GM19239 (cell line): Measurements from ENCODE around the gene PYHIN1.
"Not testable (repeated sequence)": the region's sequence is repeated elsewhere in the genome, so short reads cannot be mapped to it uniquely, and the experiment has no call there.

Experiments
- DNase-seq: peaks from one replicate; pipeline ENCODE4 v3.0.0; 2011; ENCODE audit warnings: low spot score; ENCODE audit not compliant: insufficient read length
- FAIRE-seq: peaks from 2 replicates; lab custom pipeline; 2011; peaks lifted over from hg19 to GRCh38; lab: Jason Lieb, UNC

PYHIN1 gene

DNA sequence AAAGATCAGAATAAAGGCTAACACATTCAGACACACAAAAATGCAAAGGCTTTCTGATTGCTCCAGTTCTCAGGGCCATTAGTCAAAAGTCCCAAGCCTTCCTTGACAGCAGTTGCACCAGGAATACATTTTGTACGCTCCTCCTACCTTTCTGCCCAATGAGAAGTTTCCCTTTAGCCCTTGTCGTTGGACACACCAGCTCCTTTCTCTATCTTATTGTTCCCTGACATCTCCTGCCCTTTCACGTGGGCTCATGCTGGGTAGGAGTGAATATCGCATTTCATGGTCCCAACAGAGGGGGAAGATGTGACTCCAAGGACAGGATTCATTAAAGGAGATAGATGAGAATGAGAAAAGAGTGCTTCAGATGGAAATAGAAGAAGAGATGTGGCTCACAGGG lies 44.9 kb downstream of the PYHIN1 start:
- FAIRE-seq, result no peak
- DNase-seq, result no peak

DNA sequence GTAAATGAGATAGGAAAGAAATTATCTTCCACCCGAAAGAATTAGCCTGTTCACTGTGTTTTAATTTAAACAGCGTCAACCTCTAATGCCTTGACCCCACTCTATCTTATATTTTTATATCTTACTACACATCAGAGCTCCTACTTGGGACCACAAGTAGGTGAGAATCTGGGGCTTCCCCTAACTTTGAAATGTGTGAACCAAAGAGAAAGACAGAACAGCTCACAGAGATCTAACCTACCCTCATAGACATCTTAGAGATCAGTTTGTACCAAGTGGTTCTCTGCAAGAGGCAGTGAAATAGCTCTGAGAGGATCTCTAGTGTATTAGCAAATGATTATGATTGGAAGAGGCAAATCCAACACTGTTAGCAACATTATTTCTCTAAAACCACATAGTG lies 47.4 kb downstream of the PYHIN1 start:
- DNase-seq (no peak), FAIRE-seq (no peak)

DNA sequence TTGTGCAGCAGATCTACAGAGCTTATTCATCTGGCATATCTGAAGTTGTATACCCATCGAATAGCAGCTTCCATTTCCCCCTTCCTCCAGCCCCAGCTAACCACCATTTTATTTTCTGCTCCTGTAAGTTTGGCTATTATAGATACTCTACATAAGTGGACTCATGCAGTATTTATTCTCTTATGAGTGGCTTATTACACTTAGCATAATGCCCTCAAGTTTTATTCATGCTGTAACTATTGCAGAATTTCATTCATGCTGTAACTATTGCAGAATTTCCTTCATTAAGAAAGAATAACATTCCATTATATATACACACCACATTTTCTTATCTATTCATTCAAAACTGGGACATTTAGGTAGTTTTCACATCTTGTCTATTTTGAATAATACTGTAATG lies 47.9 kb downstream of the PYHIN1 start:
- DNase-seq (no peak), FAIRE-seq (no peak)

GRCh38 chr1:158983235-158983634 lies 51.9 kb downstream of the PYHIN1 start:
- FAIRE-seq (no peak), DNase-seq (no peak)

- FAIRE-seq, result no peak
- no peak for DNase-seq
These were observed 53.0 kb downstream of the PYHIN1 start for GRCh38 chr1:158984386-158984785.

- DNase-seq (no peak), FAIRE-seq (no peak)
These were observed 58.1 kb downstream of the PYHIN1 start for GRCh38 chr1:158989424-158989823.

- no peak for DNase-seq
- no peak for FAIRE-seq
These were observed 61.5 kb downstream of the PYHIN1 start for GRCh38 chr1:158992787-158993312.

DNA sequence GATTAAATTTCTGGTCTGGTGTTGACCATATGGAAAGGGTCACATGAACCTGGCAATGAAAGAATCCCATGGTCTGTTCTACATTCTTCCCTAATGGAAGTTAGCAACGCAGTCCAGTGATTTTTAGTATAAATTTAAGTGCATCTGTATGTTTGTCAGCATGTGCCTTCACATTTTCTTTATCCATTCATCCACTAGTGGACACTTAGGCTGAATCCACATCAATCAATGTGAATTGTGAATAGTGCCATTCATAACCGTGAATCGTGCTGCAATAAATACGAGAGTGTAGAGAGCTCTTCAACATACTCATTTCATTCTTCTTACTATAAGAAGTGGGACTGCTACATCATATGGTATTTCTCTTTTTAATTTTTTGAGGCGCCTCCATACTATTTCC lies 65.6 kb downstream of the PYHIN1 start:
- DNase-seq, result no peak
- no peak for FAIRE-seq

GRCh38 chr1:158998037-158998780 lies 66.9 kb downstream of the PYHIN1 start:
- no peak for DNase-seq
- FAIRE-seq, result no peak

DNA sequence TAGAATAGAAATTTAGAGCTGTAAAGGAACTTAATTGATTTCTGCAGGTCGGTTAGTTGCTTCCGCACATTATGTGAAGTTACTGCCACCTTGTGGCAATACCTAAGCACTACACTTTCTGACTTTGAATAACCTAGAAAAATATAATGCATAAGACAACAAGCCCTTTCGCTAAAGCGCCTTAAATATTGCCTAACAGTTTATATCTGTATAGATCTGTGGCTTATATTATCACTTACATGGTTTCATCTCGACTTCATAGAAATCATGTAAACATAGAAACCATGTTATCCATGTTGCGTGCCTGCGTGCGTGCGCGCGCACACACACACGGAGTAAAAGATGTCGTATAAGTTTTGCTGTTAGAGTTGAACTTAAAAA lies 67.4 kb downstream of the PYHIN1 start:
- DNase-seq (no peak), FAIRE-seq (peak; percentile 97)

GRCh38 chr1:158999316-159000069 lies 68.1 kb downstream of the PYHIN1 start:
- FAIRE-seq (no peak), DNase-seq (no peak)

DNA sequence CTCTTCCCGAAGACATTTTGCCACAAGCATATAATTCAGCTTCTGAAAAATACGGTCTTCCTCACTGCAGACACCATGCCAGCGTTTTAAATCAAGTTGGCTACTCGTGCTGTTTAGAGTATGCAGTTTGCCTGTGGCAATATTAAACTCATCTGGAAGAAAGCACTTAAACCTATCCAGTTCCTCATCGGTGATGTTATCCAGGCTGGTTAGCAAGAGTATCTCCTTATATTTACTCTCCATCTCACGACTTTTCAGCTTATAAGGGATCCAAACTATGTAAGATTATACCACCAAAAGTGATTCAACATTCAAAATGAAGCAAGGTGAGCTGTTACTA lies 68.7 kb downstream of the PYHIN1 start:
- DNase-seq, result no peak
- no peak for FAIRE-seq

DNA sequence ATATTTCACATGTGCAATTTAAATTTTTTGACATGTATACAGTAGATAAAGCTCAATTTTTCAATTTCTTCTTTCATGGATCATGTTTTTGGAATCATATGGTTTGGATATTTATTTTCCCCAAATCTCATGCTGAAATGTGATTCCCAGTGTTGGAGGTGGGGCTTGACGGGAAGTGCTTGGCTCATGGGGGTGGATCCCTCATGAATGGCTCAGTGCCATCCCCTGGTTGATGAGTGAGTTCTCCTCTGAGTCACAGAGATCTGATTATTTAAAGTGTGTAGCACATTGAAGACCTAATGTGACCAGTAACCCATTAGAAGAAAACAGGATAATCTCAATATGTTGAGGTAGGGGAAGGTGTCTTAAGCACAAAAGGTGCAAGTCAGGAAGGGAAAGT lies 69.3 kb downstream of the PYHIN1 start:
- no peak for FAIRE-seq
- no peak for DNase-seq

DNA sequence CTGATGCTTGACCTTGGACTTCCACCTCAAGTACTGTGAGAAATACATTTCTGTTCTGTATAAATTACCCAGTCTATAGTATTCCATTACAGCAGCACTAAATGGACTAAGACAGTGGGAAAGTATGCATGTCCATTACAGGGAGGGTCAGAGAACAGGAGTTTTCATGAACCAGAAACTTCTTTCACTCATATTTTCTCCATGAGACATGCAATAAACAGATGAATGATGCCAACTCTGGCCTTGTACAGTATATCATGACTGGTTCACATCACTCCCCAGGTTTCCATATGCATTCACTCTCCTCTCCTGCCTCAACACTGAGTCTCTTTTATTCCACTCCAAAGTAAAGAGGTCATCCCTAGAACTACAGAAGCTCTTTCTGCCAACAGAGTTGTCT lies 73.8 kb downstream of the PYHIN1 start:
- FAIRE-seq, result no peak

DNA sequence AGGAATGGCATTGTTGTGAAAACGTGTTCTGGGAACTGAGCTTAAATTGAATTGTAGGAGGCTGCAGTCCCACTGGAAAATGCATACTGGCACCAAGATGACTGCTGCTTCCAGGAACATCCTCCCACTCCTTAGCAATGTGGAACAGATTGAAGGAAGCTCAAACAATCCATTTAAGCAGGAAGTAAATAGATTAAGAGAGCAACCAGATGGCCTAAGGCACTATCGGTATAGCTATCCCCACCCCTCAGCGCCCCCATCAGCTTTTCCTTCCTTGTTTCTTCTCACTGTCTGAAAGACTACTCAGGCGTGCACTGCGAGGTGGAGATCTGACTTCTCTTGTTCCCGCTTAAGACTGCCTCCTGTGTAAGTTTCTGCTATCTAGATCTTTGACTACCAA lies 74.3 kb downstream of the PYHIN1 start:
- DNase-seq, result no peak
- FAIRE-seq, result peak; percentile 86

More for the DNA sequence above, 73.8 kb downstream of the PYHIN1 start:
- no peak for DNase-seq

GRCh38 chr1:159006210-159006807 lies 75.0 kb downstream of the PYHIN1 start:
- not testable (repeated sequence) for DNase-seq, FAIRE-seq

- no peak for FAIRE-seq
- DNase-seq, result no peak
These were observed 76.4 kb downstream of the PYHIN1 start for GRCh38 chr1:159007726-159008125.

DNA sequence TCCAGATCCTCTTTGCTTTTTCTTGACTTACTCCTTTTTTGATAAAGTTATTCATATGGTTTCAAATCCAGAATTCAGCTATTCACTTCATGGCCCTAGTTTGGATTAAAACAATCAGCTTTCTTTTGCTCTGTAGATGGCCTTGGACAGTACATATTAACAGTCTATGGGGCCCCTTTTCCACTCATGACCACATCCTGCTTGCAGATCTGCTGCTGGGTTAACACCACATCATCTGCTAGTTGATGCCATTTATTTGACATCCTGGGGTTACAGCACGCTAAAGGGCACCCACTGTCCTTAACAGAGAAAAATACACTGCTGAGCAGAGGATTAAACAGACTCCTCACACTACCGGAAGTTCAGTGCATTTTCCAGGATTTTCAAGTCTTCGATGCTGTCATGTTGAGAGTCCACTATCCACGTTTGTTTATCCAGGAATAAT lies 77.4 kb downstream of the PYHIN1 start:
- FAIRE-seq (peak; percentile 100), DNase-seq (no peak)

DNA sequence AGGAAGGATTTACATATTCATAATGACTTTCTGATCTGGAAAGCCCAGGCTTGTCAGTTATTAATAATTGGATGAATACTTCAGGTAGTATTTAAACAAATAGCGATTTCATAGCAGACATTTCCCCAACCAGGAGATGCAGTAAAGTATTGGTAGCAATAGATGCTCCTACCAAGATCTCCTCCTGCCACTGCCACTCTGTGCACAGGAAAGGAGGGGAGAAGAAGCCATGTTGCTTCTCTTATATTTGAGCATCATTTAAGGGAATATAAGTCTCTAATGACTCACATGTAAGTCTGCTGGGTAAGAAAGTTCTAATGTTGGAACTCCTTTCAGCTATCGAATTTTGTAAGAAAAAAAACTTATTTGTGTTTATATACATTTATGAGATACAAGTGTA lies 77.9 kb downstream of the PYHIN1 start:
- FAIRE-seq, result no peak
- DNase-seq, result no peak

DNA sequence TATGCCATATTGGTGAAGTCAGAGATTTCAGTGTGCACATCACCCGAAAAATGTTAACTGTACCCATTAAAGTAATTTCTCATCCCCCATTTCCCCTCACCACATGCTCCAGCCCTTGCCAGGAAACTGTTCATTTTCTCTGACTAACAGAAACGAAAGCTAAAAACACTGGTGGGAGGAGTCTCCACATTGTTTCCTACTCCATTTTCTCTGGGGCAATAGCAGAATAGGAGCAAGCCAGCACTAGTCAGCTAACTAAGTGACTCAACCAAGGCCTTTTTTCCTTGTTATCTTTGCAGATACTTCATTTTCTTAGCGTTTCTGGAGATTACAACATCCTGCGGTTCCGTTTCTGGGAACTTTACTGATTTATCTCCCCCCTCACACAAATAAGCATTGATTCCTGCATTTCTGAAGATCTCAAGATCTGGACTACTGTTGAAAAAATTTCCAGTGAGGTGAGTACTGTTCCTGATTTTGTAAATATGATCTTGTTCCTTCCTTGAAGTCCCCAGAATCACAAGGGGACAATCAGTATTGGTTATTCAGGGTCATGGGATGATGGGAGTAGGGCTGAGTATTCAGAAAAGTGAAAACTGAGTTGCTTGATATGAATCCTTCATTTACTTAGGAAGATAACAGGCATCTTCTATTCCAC lies 78.5 kb downstream of the PYHIN1 start, which contains the start of gene IFI16:
Gene IFI16 (plus strand): TSS at position 204 of the 658 bp plus-strand sequence. CDS start 4,774 bp downstream, outside the sequence.
- no peak for FAIRE-seq
- DNase-seq, result peak; percentile 27
